DOHH2 (cell line): Measurements from ENCODE around the gene MTRFR.

Source experiments
- H3F3A ChIP-seq: fragments of 200-600 bp; sonication (generic), shearing (Covaris generic); 2 replicates; pipeline ENCODE4 v1.6.0; 2016; ENCODE audit warnings: antibody characterized with exemption, mild to moderate bottlenecking; ENCODE audit not compliant: control insufficient read depth, insufficient read depth
- H3K27ac ChIP-seq: fragments of 200-600 bp; sonication (generic); 2 replicates; pipeline ENCODE4 v1.5.1; 2014; ENCODE audit warnings: low read depth, mild to moderate bottlenecking, low read length, moderate library complexity
- H3K27me3 ChIP-seq: fragments of 200-600 bp; sonication (generic); 2 replicates; pipeline ENCODE4 v1.6.1; 2014; ENCODE audit warnings: mild to moderate bottlenecking, low read length, mixed read lengths; ENCODE audit not compliant: control insufficient read depth
- H3K36me3 ChIP-seq: fragments of 200-600 bp; sonication (generic); 2 replicates; pipeline ENCODE4 v1.6.1; 2014; ENCODE audit warnings: mild to moderate bottlenecking, low read length, moderate library complexity, mixed read lengths; ENCODE audit not compliant: control insufficient read depth
- H3K4me1 ChIP-seq: fragments of 200-600 bp; sonication (generic); 2 replicates; pipeline ENCODE4 v1.6.1; 2014; ENCODE audit warnings: mild to moderate bottlenecking, low read length, mixed read lengths; ENCODE audit not compliant: control insufficient read depth
- H3K4me2 ChIP-seq: fragments of 200-600 bp; sonication (generic); 2 replicates; pipeline ENCODE4 v1.6.0; 2014; ENCODE audit warnings: mild to moderate bottlenecking, low read length, moderate library complexity
- H3K4me3 ChIP-seq: fragments of 200-600 bp; sonication (generic); 2 replicates; pipeline ENCODE4 v1.5.1; 2014; ENCODE audit warnings: mild to moderate bottlenecking, low read length, mixed read lengths
- H3K79me2 ChIP-seq: fragments of 200-600 bp; sonication (generic); 2 replicates; pipeline ENCODE4 v1.6.1; 2014; ENCODE audit warnings: mild to moderate bottlenecking, low read length, mixed read lengths; ENCODE audit not compliant: control insufficient read depth
- H3K9me2 ChIP-seq: fragments of 200-600 bp; sonication (generic); replicated peaks from 2 replicates; pipeline ENCODE4 v1.6.1; 2014; ENCODE audit warnings: mild to moderate bottlenecking, low read length, mixed read lengths; ENCODE audit not compliant: control insufficient read depth
- H3K9me3 ChIP-seq: fragments of 200-600 bp; sonication (generic); 2 replicates; pipeline ENCODE4 v1.6.1; 2014; ENCODE audit warnings: antibody characterized with exemption, low read length, mixed read lengths; ENCODE audit not compliant: control insufficient read depth, insufficient read depth
- H4K20me1 ChIP-seq: fragments of 200-600 bp; sonication (generic); 2 replicates; pipeline ENCODE4 v1.6.0; 2014; ENCODE audit warnings: low read depth, mild to moderate bottlenecking, antibody characterized with exemption, low read length, moderate library complexity; ENCODE audit not compliant: control insufficient read depth, insufficient read depth
- CTCF ChIP-seq: fragments of 200-600 bp; sonication (generic); IDR thresholded peaks from one replicate; pipeline ENCODE4 v1.5.1; 2014; ENCODE audit warnings: antibody characterized with exemption, mild to moderate bottlenecking, low read depth, low read length; ENCODE audit not compliant: poor library complexity, severe bottlenecking
- EZH2phosphoT487 ChIP-seq: fragments of 200-600 bp; sonication (generic); IDR thresholded peaks from 2 replicates; pipeline ENCODE4 v1.6.1; 2017; ENCODE audit warnings: borderline replicate concordance, mild to moderate bottlenecking, antibody characterized with exemption, low read length, moderate library complexity, mixed read lengths

MTRFR gene

DNA sequence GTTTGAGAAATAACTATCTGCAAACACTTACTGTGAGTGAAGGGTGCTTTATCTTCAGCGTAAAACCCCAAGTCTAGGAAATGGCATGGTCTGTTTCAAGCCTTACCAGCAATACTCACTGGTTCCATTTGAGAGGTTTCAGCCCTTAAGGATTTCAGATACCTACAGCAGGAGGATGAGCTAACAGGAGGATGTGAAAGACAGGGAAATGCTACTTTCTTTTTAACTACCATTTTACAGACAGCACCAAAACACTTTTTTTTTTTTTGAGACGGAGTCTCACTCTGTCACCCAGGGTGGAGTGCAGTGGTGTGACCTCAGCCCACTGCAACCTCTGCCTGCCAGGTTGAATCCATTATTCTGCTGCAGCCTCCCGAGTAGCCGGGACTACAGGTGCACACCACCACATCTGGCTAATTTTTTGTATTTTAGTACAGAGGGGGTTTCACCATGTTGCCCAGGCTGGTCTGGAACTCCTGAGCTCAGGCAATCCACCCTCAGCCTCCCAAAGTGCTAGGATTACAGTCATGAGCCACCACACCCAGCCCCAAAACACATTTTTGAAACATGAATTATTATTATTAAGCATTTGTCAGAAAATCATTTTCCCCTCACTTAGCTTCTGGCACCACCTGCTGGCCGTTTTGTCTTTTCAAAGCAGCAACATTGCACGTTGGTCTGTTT, 4.6 kb downstream of the MTRFR start:
- Histone ChIP-seq H3K9me3 (no peaks in the 10 kb centered on the region), H3K79me2 (peaks cover 89% of the 10 kb centered on the region), H3K27me3 (no peaks in the 10 kb centered on the region), H3K27ac (peak overlapping the region; percentile 85), H3K4me1 (peaks cover 60% of the 10 kb centered on the region), H3K4me3 (peak overlapping the region; percentile 64), H3K9me2 (no peaks in the 10 kb centered on the region), H4K20me1 (no peaks in the 10 kb centered on the region; the same call in 1 of the 2 replicates), H3K36me3 (peaks cover 59% of the 10 kb centered on the region), H3F3A (peaks cover 31% of the 10 kb centered on the region), H3K4me2 (peak overlapping the region; percentile 66)
- TF ChIP-seq CTCF: peak; percentile 76
- no peak for TF ChIP-seq EZH2phosphoT487

- no peaks in the 10 kb centered on the region; the same call in 1 of the 2 replicates for H4K20me1 ChIP-seq
- H3K36me3 ChIP-seq: peaks cover 62% of the 10 kb centered on the region
- no peak for TF ChIP-seq EZH2phosphoT487
- no peak for TF ChIP-seq CTCF
- no peaks in the 10 kb centered on the region for H3K9me3 ChIP-seq
- H3K27ac ChIP-seq: peak overlapping the region; percentile 85
- peak overlapping the region; percentile 66 for H3K4me2 ChIP-seq
- peaks cover 90% of the 10 kb centered on the region for H3K79me2 ChIP-seq
- no peaks in the 10 kb centered on the region for H3K9me2 ChIP-seq
- peaks cover 31% of the 10 kb centered on the region for H3F3A ChIP-seq
- no peaks in the 10 kb centered on the region for H3K27me3 ChIP-seq
- peak overlapping the region; percentile 64 for H3K4me3 ChIP-seq
- H3K4me1 ChIP-seq: peaks cover 61% of the 10 kb centered on the region
These were observed 5.1 kb downstream of the MTRFR start for GRCh38 chr12:123238330-123238682.

DNA sequence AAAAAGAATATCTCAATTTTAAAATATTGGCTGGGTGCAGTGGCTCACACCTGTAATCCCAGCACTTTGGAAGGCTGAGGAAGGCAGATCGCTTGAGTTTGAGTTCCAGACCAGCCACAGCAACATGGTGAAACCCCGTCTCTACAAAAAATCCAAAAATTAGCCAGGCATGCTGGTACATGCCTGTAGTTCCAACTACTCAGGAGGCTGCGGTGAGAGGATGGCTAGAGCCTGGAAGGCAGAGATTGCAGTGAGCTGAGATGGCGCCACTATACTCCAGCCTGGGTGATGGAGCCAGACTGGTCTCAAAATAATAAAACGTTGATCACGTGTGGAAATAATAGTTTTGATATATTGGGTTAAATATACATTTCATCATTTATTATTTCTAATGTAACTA, 5.7 kb downstream of the MTRFR start:
- no peak overlapping the region for H3K27ac ChIP-seq
- peaks cover 61% of the 10 kb centered on the region for H3K4me1 ChIP-seq
- H3K36me3 ChIP-seq: peaks cover 59% of the 10 kb centered on the region
- H3K79me2 ChIP-seq: peaks cover 89% of the 10 kb centered on the region
- no peak overlapping the region for H3K4me3 ChIP-seq
- no peak overlapping the region for H3K4me2 ChIP-seq
- no peak for TF ChIP-seq EZH2phosphoT487
- TF ChIP-seq CTCF: no peak
- H3K9me2 ChIP-seq: no peaks in the 10 kb centered on the region
- H3K27me3 ChIP-seq: no peaks in the 10 kb centered on the region
- H3F3A ChIP-seq: peaks cover 31% of the 10 kb centered on the region
- no peaks in the 10 kb centered on the region; the same call in 1 of the 2 replicates for H4K20me1 ChIP-seq
- no peaks in the 10 kb centered on the region for H3K9me3 ChIP-seq
